Stimulated activated effector memory CD8-positive, alpha-beta T cell treated with anti-CD3 and anti-CD28 coated beads, Interleukin-12 subunit alpha, Interleukin-12 subunit beta, amount 100 ng/mL, for 72 hours (primary cell): ENCODE data around the gene ZMYND8.
"Not testable (repeated sequence)": the region's sequence is repeated elsewhere in the genome, so short reads cannot be mapped to it uniquely, and the experiment has no call there.

Experiments used
- ATAC-seq: fragments of 150-1000 bp; cut with Tn5 transposase; 2 replicates; pipeline ENCODE4 v1.10.0; 2021
- DNase-seq, 2 donors: peaks; one replicate each; pipeline ENCODE4 v3.0.0; 2021 to 2022; ENCODE audit warnings: low spot score in 2 of 2
- H3K27ac Mint-ChIP-seq: one replicate; pipeline ENCODE4 v1.8.0; 2022; ENCODE audit warnings: mild to moderate bottlenecking, mixed read lengths
- H3K36me3 Mint-ChIP-seq: one replicate; pipeline ENCODE4 v1.8.0; 2022; ENCODE audit warnings: mild to moderate bottlenecking, mixed read lengths
- H3K4me1 Mint-ChIP-seq: one replicate; pipeline ENCODE4 v1.8.0; 2022; ENCODE audit warnings: mixed read lengths
- H3K4me3 Mint-ChIP-seq: one replicate; pipeline ENCODE4 v1.8.0; 2022; ENCODE audit warnings: mild to moderate bottlenecking, mixed read lengths
- H3K9me3 Mint-ChIP-seq: one replicate; pipeline ENCODE4 v1.8.0; 2022; ENCODE audit warnings: mixed read lengths

The ZMYND8 gene

GRCh38 chr20:47317127-47317895, 39.2 kb downstream of the ZMYND8 start:
- Mint-ChIP-seq H3K4me1 (peaks cover 64% of the 10 kb centered on the region), H3K9me3 (no peaks in the 10 kb centered on the region), H3K4me3 (peak overlapping the region; percentile 74), H3K27ac (peak overlapping the region; percentile 95), H3K36me3 (peaks cover 10% of the 10 kb centered on the region)
- peak; percentile 85 for ATAC-seq
- DNase-seq = peak; percentile 27 to 57

GRCh38 chr20:47316776-47317126, 39.7 kb downstream of the ZMYND8 start:
- Mint-ChIP-seq H3K36me3 (peaks cover 15% of the 10 kb centered on the region), H3K4me3 (peak overlapping the region; percentile 74), H3K9me3 (no peaks in the 10 kb centered on the region), H3K4me1 (peaks cover 64% of the 10 kb centered on the region), H3K27ac (peak overlapping the region; percentile 95)
- DNase-seq (no peak), ATAC-seq (no peak)

DNA sequence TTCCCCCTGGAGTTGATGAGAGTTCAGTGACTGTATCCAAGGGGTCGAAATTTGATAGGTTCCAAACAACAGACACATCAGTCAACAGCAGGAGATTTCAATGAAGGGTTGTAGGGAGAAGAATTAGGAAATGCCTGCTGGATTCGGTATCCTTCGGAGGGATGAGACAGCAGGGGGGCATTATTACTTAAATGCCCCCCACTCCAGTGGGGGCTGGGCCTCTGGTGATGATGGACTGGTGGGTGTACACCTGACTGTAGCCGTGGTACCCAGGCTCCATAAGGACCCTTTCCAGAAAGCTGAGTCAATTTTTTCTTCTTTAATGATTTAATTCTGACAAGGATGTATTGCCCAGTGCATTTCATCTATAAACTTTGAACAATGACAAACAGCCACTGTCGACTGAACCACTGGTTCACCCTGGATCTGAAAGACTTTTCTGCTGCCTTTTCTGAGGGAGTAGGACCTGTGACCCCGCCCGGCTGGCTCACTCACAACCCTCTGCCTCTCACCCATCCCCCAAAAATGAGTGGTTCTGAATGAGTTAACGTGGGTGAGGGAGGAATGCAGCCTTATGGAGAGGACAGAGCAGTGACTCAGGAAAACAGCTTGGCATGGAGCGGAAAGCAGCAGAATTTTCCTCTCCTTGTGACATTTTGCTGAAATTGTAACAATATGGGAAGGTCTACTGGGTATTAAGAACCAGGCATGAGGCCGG, 41.0 kb downstream of the ZMYND8 start:
- ATAC-seq (no peak), DNase-seq (no peak)
- peaks cover 64% of the 10 kb centered on the region for H3K4me1 Mint-ChIP-seq
- H3K4me3 Mint-ChIP-seq = peak overlapping the region; percentile 74
- H3K36me3 Mint-ChIP-seq = peaks cover 28% of the 10 kb centered on the region
- H3K27ac Mint-ChIP-seq = peak overlapping the region; percentile 95
- H3K9me3 Mint-ChIP-seq = no peaks in the 10 kb centered on the region

GRCh38 chr20:47314647-47315338, 41.7 kb downstream of the ZMYND8 start:
- Mint-ChIP-seq H3K27ac (peak overlapping the region; percentile 95), H3K9me3 (no peaks in the 10 kb centered on the region), H3K36me3 (peaks cover 35% of the 10 kb centered on the region), H3K4me3 (no peak overlapping the region), H3K4me1 (peaks cover 57% of the 10 kb centered on the region)
- ATAC-seq (no peak), DNase-seq (no peak)

GRCh38 chr20:47311967-47312681, 44.4 kb downstream of the ZMYND8 start:
- Mint-ChIP-seq H3K9me3 (no peaks in the 10 kb centered on the region), H3K4me1 (peaks cover 42% of the 10 kb centered on the region), H3K4me3 (no peak overlapping the region), H3K27ac (no peak overlapping the region), H3K36me3 (peaks cover 61% of the 10 kb centered on the region)
- ATAC-seq (no peak), DNase-seq (no peak)

GRCh38 chr20:47311211-47311610, 45.3 kb downstream of the ZMYND8 start:
- H3K4me3 Mint-ChIP-seq = no peak overlapping the region
- peaks cover 71% of the 10 kb centered on the region for H3K36me3 Mint-ChIP-seq
- H3K27ac Mint-ChIP-seq = peak overlapping the region; percentile 69
- DNase-seq (no peak), ATAC-seq (no peak)
- H3K9me3 Mint-ChIP-seq = no peaks in the 10 kb centered on the region
- H3K4me1 Mint-ChIP-seq = peaks cover 45% of the 10 kb centered on the region

GRCh38 chr20:47310729-47311128, 45.8 kb downstream of the ZMYND8 start:
- peak overlapping the region; percentile 69 for H3K27ac Mint-ChIP-seq
- peaks cover 71% of the 10 kb centered on the region for H3K36me3 Mint-ChIP-seq
- H3K4me3 Mint-ChIP-seq = no peak overlapping the region
- peaks cover 44% of the 10 kb centered on the region for H3K4me1 Mint-ChIP-seq
- no peaks in the 10 kb centered on the region for H3K9me3 Mint-ChIP-seq
- no peak for DNase-seq
- no peak for ATAC-seq

DNA sequence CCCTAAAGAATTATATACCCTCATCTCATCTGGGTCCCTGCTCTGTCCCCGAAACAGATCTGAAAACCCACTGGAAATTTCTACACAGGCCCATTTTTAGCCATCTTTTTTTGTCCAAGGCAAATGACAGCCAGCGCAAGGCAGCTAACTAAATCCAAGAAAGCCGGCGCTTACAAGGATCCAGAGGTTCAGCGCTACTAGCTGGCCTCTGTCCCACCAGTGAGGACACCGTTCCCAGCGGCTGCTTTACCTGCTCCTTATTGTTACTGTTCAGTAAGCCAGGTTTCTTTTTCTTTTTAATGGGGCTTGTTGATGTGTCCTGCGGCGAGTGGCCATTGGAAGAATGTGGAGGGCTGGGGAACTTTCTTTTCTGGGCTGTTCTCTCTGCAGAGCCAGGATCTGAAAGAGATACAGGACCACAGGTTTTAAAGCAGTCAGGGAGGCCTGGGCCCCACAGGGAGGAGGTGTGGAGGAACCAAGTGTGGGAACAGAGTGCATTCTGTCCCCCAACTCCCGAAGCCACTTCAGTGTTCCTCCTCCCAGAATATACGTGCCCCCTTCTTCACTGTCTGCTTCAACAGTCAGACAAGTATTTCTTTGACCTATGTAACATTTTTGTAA, 46.6 kb downstream of the ZMYND8 start:
- H3K27ac Mint-ChIP-seq = peak overlapping the region; percentile 69

DNA sequence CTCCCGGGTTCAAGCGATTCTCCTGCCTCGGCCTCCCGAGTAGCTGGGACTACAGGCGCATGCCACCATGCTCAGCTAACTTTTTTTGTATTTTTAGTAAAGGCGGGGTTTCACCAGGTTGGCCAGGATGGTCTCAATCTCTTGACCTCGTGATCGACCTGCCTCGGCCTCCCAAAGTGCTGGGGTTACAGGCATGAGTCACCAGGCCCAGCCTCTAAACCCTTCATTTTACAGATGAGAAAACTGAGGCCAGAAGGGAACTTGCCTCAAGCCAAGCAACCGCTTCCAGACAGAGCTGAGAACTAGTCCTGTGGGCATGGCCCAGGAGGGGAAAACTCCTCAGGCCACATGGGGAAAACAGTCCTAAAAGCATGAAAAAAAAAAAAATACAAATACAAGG, 47.1 kb downstream of the ZMYND8 start:
- ATAC-seq (no peak), DNase-seq (no peak)
- Mint-ChIP-seq H3K9me3 (no peaks in the 10 kb centered on the region), H3K36me3 (peaks cover 79% of the 10 kb centered on the region), H3K4me1 (peaks cover 34% of the 10 kb centered on the region), H3K27ac (peak overlapping the region; percentile 69), H3K4me3 (no peak overlapping the region)

More for the DNA sequence above, 46.6 kb downstream of the ZMYND8 start:
- DNase-seq = no peak
- peaks cover 77% of the 10 kb centered on the region for H3K36me3 Mint-ChIP-seq
- no peak for ATAC-seq
- H3K9me3 Mint-ChIP-seq = no peaks in the 10 kb centered on the region
- no peak overlapping the region for H3K4me3 Mint-ChIP-seq
- peaks cover 39% of the 10 kb centered on the region for H3K4me1 Mint-ChIP-seq

- not testable (repeated sequence) for ATAC-seq, H3K27ac Mint-ChIP-seq, H3K4me3 Mint-ChIP-seq, H3K9me3 Mint-ChIP-seq, DNase-seq
- Mint-ChIP-seq H3K36me3 (peaks cover 95% of the 10 kb centered on the region), H3K4me1 (peaks cover 39% of the 10 kb centered on the region)
Observed at GRCh38 chr20:47307569-47307968, 48.9 kb downstream of the ZMYND8 start.

DNA sequence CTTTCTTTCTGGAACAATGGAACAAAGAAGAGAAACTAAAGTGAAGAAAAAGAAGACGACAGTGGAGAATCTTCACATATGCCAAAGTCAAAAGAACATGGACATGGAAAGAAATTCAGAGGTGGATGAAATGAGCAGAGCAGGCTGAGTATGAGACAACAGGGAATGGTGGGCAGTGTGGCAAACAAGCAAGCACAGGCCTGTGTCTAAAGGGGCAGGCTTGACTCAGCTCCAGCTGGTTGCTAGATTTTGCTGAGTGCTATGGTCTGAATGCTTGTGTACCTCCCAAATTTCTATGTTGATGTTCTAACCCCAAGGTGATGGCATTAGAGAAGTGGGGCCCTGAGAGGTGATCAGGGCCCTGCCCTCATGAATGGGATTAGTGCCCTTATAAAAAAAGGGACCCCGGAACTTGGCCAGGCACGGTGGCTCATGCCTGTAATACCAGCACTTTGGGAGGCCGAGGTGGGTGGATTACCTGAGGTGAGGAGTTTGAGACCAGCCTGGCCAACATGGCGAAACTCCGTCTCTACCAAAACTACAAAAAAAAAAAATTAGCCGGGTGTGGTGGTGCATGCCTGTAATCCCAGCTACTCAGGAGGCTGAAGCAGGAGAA, 49.6 kb downstream of the ZMYND8 start:
- no peaks in the 10 kb centered on the region for H3K9me3 Mint-ChIP-seq
- ATAC-seq (peak; percentile 39), DNase-seq (no peak)
- H3K4me3 Mint-ChIP-seq = no peak overlapping the region
- peaks cover 97% of the 10 kb centered on the region for H3K36me3 Mint-ChIP-seq
- peaks cover 40% of the 10 kb centered on the region for H3K4me1 Mint-ChIP-seq
- H3K27ac Mint-ChIP-seq = peak overlapping the region; percentile 30

- peaks cover 37% of the 10 kb centered on the region for H3K4me1 Mint-ChIP-seq
- H3K9me3 Mint-ChIP-seq = no peaks in the 10 kb centered on the region
- H3K27ac Mint-ChIP-seq = peak overlapping the region; percentile 30
- ATAC-seq (no peak), DNase-seq (no peak)
- H3K36me3 Mint-ChIP-seq = peaks cover 97% of the 10 kb centered on the region
- peak overlapping the region; percentile 36 for H3K4me3 Mint-ChIP-seq
Observed at GRCh38 chr20:47306095-47306494, 50.4 kb downstream of the ZMYND8 start.

DNA sequence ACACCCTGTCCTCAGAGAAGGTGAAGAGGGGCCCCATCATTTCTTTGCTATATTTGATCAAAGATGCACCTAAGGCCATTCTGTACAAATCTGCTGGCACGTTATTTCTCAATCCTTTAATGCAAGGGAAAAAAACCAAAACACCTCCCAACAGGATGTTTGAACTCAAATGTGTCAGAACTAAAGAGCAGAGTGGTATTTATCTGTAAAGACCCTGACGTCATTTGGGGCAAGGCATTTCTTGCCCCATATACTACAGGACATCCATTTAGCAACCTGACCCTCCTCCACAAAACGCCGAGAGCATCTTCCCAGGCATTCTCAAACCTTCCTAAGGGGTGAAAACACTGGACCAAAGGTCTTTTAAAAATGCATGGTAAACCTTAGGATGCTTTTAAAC, 50.8 kb downstream of the ZMYND8 start:
- DNase-seq = no peak
- Mint-ChIP-seq H3K36me3 (peaks cover 97% of the 10 kb centered on the region), H3K9me3 (no peaks in the 10 kb centered on the region), H3K27ac (peak overlapping the region; percentile 30), H3K4me3 (peak overlapping the region; percentile 36), H3K4me1 (peaks cover 33% of the 10 kb centered on the region)
- ATAC-seq = peak; percentile 78

- ATAC-seq = no peak
- Mint-ChIP-seq H3K4me3 (no peak overlapping the region), H3K4me1 (peaks cover 31% of the 10 kb centered on the region), H3K9me3 (no peaks in the 10 kb centered on the region), H3K36me3 (peaks cover 93% of the 10 kb centered on the region), H3K27ac (peak overlapping the region; percentile 30)
- DNase-seq = no peak
Observed at GRCh38 chr20:47304287-47304686, 52.2 kb downstream of the ZMYND8 start.
